Measurements from ENCODE around the gene SAMD4A.

Gene SAMD4A

DNA sequence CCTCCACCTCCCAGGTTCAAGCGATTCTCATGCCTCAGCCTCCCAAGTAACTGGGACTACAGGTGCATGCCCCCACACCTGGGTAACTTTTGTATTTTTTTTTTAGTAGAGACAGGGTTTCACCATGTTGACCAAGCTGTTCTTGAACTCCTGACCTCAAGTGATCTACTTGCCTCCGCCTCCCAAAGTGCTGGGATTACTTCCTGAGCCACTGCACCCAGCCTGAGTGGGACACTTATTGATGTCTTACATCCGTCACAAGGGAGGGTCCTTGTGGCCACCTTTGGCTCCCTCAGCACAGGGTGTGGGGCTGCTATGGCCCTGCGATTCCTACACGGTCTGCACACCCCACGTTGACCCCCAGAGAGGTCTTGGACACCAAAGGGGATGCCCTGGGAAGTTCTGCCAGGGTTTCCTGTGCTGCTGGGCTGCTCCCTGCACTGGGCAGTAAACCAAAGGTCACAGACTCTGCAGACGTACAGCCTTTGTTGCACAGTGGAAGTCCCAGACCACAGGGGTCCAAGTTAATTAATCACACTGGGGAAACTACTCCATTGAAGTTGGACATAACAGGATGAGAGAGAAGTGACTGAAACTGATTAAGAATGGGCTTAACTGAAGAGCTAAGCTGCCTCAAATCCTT lies 95.7 kb downstream of the SAMD4A start:
- DNase-seq, result no peak

DNA sequence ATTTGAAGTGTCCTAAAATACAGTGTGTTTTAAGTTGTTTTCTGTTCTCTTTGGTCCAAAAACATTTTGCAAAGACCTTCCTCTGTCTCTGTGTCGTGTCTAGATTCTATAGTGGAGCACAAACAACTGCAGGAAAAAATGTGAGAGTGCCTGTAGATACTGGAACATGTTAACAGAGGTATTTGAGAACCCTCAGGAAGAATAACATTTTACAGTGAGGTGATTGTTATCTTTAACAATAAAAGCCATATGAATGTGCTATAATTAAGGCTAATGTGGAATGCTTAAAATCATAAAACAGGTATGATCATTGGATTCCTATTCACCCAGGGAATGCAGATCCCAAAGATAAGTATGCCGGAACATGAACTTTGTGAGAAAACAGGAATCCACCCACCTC lies 98.0 kb downstream of the SAMD4A start:
- DNase-seq, result no peak

GRCh38 chr14:54665946-54666345 lies 99.0 kb downstream of the SAMD4A start:
- no peak for DNase-seq

DNA sequence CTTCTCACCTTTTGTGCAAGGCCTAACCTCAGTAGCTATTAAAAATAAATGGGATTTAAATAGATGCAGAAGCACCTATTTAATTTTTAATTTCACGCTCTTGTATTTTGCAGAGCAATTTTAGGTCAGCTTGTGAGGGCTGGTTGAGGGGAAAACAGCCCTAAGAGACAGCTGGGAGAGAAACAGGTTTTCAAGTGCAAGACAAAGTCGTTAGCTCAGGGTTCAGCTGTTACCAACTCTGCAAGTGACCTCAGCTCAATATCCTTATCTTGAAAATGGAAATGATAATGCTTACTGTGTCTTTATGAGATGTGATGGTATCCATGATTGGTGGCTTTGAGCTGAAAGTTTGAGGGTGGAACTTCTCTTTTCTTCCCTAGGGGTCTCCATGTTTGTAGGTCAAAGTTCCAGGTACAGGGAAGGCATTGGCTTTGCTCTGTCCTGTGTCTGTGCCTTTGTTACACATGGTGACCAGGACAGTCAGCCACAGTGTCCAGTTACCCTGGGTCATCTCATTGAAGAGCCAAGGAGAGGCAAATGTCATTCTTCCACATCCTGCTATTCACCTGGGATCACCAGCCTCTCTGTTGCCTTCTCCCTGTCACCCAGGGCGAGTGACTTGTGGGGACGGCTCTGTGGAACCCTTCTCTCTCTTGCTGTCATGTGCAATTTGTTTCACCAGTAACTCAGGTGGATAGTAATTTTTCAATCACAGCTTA lies 100.3 kb downstream of the SAMD4A start:
- no peak for DNase-seq

GRCh38 chr14:54667764-54668163 lies 100.8 kb downstream of the SAMD4A start:
- no peak for DNase-seq

DNA sequence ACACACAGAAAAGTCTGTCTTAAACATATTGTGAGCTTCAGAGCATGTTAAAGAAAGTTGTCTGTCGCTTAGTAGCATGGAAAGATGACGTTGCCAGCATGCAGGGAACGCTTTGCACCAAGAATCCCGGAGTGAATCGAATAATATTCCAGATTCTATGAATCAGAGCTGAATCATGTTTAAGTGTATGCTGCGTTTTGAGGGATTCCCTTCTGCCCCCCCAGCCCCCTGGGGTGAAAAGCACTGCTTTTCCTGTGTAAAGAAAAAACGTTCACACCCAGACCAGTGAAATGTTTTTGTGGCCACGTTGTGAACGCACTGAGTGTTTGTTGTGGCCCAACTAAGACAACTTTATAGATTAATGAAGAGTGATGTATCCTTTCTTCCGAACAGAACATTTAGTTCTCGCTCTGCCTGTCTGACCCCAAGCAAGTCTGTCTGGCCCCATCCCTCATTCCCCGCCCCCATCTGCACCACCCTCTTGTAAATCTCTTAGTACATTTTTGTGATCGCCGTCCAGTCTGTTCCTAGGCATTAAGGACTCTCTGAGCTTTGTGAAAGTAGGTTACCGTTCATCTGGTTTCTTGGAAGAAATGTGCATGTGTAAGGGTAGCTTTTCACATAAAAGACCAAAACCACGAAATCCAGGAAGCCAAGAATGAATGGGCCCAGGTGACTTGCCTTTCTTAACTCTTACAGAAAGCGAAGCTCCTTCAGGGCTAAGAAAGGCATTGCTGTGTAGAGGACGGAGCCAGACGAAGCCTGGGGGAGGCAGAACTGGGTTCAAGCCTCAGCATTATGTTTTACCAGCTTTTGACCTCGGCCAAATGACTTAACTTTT lies 103.0 kb downstream of the SAMD4A start:
- no peak for DNase-seq

- DNase-seq, result no peak
Measured at GRCh38 chr14:54671537-54671936, 104.6 kb downstream of the SAMD4A start.

GRCh38 chr14:54672181-54672580 lies 105.3 kb downstream of the SAMD4A start:
- DNase-seq, result no peak

DNA sequence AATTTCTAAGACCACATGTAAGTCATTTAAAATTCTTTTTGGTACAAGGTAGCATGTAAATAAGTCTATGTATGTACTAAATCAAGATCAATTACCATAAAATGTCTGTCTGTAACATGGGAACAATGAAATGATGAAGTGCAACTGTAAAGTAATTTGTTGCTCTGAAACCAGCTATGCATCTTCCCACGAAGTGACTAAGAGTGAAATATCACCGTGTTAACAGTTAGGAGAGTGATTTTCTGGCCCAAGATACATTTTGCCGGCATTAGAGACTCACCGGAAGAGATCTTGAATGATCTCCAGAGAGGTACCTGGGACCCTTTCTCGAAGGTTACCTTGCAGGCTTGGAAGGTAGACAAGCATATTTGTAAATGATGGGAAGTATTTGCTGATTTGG lies 105.8 kb downstream of the SAMD4A start:
- DNase-seq, result no peak

- DNase-seq, result no peak
Measured at GRCh38 chr14:54673193-54674045, 106.5 kb downstream of the SAMD4A start.

GRCh38 chr14:54674046-54674741 lies 107.3 kb downstream of the SAMD4A start:
- no peak for DNase-seq

DNA sequence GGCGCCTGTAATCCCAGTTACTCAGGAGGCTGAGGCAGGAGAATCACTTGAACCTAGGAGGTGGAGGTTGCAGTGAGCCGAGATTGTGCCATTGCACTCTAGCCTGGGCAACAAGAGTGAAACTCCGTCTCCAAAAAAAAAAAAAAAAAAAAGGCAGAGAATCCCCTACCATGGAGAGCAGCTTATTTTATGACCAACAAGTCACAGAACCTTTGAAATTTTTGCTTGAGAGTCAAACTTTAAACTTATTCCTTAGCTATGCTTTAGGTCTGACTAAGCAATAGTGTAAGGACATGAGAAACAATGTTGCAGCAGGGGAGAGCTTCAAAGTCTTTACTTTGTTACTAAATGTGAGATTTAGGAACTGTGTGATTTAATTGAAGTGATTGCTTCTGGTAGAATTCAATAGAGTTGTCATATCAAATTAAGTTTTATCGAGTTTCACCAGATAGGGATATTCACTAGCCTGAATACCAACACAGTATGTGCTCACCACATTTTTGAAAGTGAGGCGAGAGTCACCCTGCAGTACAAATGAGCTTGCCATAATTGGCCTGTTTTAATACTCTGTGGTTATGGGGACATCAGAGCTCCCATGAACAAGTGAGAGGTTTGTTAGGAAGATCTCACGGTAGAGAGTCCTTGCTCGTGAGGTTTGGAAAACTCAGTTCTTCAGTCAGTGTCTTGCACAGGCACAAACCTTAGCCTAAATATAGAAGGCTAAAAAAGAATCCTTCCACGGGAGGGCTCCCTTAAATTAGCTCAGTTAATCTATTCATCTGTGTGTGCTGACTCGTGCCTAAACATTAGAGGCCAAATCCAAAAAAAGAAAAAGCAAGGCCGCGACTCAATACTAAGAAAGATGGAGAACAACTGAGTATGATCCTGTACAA lies 108.6 kb downstream of the SAMD4A start:
- DNase-seq, result no peak

DNA sequence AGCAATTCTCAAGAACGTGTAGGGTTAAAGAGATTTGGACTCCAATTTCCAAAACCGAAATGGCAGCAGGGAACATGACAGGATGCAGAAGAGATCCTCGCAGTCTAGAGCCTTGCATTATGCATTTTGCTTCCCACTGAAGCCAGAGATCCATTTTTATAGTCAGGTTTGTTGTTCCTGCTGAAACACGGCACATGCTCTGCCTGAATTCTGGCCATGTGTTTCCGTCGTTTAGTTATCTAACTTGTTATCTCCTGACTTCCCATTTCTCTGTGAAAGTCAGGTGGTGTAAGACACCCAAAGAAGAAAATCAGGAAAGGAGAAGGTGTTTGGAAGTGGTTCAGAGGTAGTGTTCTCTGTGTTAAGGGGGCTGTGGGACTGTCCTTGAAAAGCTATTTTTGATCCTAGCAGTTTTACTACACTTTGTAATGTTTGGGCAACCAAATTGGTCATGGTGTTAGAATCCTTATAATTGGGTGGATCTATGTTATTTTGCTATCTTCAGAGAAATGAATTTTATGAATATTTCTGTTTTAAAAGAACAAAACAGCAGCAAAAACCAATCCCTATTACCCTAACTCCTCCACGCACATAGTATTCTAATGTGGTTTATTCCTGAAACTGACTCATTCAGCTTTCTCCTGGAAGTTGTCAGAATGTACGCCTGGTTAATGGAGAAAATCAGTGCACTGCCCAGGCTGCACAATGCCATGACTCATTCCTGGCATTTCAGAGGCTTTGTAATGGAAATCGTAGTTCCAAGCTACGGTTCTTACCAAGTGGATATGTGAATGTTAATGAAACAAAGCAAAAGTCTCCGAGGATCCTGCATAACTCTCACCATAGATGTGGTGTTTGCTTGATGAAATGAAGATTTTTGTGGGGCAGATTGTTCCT lies 110.1 kb downstream of the SAMD4A start:
- DNase-seq, result no peak

DNA sequence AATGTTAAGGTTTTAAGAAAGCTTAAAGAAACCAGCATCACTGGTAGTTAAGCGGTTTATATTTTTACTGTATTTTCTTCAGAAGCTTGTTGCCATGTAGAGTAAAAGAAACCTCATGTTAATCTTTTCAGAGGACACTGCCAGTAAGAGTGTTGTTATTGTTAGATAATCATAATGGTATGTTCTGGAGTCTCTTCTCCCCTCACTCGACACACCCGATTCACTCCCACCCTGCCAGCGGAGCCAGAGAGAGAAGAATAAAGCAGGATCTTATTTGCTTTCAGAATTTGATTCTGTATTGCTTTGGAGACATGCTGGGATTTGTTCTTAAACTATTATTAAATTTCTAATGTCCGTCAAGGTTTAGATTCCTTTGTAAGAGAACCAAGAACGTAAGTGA lies 113.7 kb downstream of the SAMD4A start:
- DNase-seq, result no peak

GRCh38 chr14:54681811-54682261 lies 114.9 kb downstream of the SAMD4A start:
- no peak for DNase-seq

- DNase-seq, result no peak
Measured at GRCh38 chr14:54682578-54682977, 115.7 kb downstream of the SAMD4A start.

- no peak for DNase-seq
Measured at GRCh38 chr14:54683882-54684794, 117.2 kb downstream of the SAMD4A start.

GRCh38 chr14:54685286-54685845 lies 118.4 kb downstream of the SAMD4A start:
- DNase-seq, result no peak

All from NCI-H1105 treated with DMSO at 0.1 percent for 48 hours (cell line).